CD4-positive, alpha-beta T cell (primary cell): Measurements from ENCODE around the gene MYRFL. TPM values are rescaled to one million over a fixed set of nuclear protein-coding genes. Genes with fewer than 3 reads are reported as not detected.

Experiments used
- ATAC-seq: fragments of 200-7000 bp; cut with Tn5 transposase; one replicate; pipeline ENCODE4 v1.10.0; 2022; ENCODE audit warnings: mild to moderate bottlenecking; ENCODE audit not compliant: poor library complexity
- CTCF ChIA-PET: fragments of 350-600 bp; sonication (Branson Sonifier 250); formaldehyde crosslinking; loops from one replicate; lab custom pipeline; 2021; ENCODE audit warnings: antibody characterized with exemption, inconsistent platforms; lab: Charles Lee
- POLR2A ChIA-PET: fragments of 350-600 bp; sonication (Branson Sonifier 250); formaldehyde crosslinking; loops from one replicate; lab custom pipeline; 2021; ENCODE audit warnings: antibody characterized with exemption, inconsistent platforms; lab: Charles Lee
- DNase-seq, 14 experiments: peaks; one replicate each; pipeline ENCODE4 v3.0.0-alpha.2; 2013 to 2020; ENCODE audit warnings: mixed read lengths in 2 of 14
- H3K27ac ChIP-seq, 2 donors: one replicate each; pipeline versions ENCODE4 v1.5.1 to v1.7.0; 2013; ENCODE audit warnings: low read length in 2 of 2, low read depth in 1 of 2, mild to moderate bottlenecking in 1 of 2
- H3K27me3 ChIP-seq, 2 experiments: 1 replicate in 1 of 2; 2 replicates in 1 of 2; pipeline versions ENCODE4 v1.6.1 to v1.7.0; 2013; ENCODE audit warnings: low read length in 2 of 2, control low read depth in 1 of 2, mild to moderate bottlenecking in 1 of 2, moderate library complexity in 1 of 2; ENCODE audit not compliant: insufficient read depth in 2 of 2, control insufficient read depth in 1 of 2
- H3K36me3 ChIP-seq: one replicate; pipeline ENCODE4 v1.6.1; 2013; ENCODE audit warnings: low read length, control low read depth; ENCODE audit not compliant: insufficient read depth
- H3K4me1 ChIP-seq: one replicate; pipeline ENCODE4 v1.6.1; 2013; ENCODE audit warnings: low read length, control low read depth; ENCODE audit not compliant: insufficient read depth
- H3K4me3 ChIP-seq: one replicate; pipeline ENCODE4 v1.5.1; 2013; ENCODE audit warnings: mild to moderate bottlenecking, low read length, moderate library complexity
- H3K9me3 ChIP-seq, 2 experiments: 1 replicate in 1 of 2; 2 replicates in 1 of 2; pipeline versions ENCODE4 v1.6.1 to v1.7.0; 2013; ENCODE audit warnings: low read length in 2 of 2, mild to moderate bottlenecking in 2 of 2, control low read depth in 1 of 2, moderate library complexity in 1 of 2; ENCODE audit not compliant: control insufficient read depth in 1 of 2, insufficient read depth in 1 of 2
- H3K27ac Mint-ChIP-seq: one replicate; pipeline ENCODE4 v1.8.0; 2020; ENCODE audit warnings: mixed read lengths
- H3K27me3 Mint-ChIP-seq: one replicate; pipeline ENCODE4 v1.8.0; 2021; ENCODE audit warnings: mixed read lengths
- H3K36me3 Mint-ChIP-seq: one replicate; pipeline ENCODE4 v1.8.0; 2021; ENCODE audit warnings: low read depth, mixed read lengths
- H3K4me1 Mint-ChIP-seq: one replicate; pipeline ENCODE4 v1.8.0; 2021; ENCODE audit warnings: low read depth, mixed read lengths
- H3K4me3 Mint-ChIP-seq: one replicate; pipeline ENCODE4 v1.8.0; 2020; ENCODE audit warnings: mild to moderate bottlenecking, mixed read lengths
- H3K9me3 Mint-ChIP-seq: one replicate; pipeline ENCODE4 v1.8.0; 2020; ENCODE audit warnings: mixed read lengths
- intact Hi-C, 2 experiments: fragments of 100-400 bp; cut with DNase I in 1 of 2; cut with micrococcal nuclease in 1 of 2; formaldehyde crosslinking; loops; one replicate each; pipeline versions ENCODE4 v1.15.1 to v1.9.0; 2023 to 2025; cut with DNase I, micrococcal nuclease
- total RNA-seq, 174 experiments: library from RNA in 2 of 174; stranded (reverse) in 2 of 174; gene quantifications; one replicate each; pipeline ENCODE4 v1.2.3 and lab custom pipeline; 2021 to 2026
- TF ChIP-seq, protein P1 (sequence below): fragments of 200-600 bp; IDR thresholded peaks from one replicate; pipeline ENCODE4 v1.8.0; 2022; ENCODE audit warnings: antibody characterized with exemption, mild to moderate bottlenecking

Gene MYRFL
- total RNA-seq, 2 experiments from 2014 or later = not detected

DNA sequence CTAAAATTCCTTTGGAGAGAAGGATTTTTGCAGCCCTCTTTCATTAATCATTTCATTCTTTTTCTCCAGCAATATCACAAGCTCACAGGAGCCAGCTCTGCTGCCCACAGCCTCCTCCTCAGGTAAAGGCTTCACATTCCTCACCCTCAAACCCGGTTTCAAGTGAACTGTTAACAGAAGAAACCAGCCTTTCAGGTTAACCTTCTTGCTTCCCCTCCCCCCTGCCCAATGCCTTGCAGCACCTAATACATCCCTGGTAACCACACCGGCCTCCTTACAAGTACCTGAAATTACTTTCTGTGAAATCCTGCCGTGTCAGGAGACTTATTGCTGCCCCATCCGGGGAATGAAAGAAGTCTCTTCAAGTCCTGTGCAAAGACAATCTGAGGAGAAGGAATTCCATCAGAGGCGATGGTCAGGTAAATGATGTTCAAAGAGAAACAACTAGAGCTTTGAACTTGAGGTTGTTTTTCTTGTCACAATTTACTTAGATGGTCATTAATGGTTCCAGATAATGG, 111.2 kb downstream of the MYRFL start:
- no peak for DNase-seq

DNA sequence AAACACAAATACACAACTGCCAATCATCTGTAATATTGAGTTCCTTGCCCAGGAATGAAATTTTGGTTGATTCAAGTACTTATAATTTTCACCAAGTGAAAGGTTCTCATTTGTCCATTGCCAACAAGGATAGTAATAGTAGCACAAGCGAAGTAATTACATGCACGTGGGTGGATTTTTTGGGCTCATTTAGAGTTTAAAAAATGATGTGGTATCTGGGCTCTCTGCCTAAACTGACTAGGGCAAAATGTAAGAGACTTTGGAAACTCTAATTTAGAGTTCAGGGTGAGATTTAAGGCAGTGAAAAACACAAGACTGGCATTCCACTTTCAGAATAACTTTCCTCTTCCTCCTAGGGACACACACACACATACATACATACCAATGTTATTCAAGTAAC, 111.7 kb downstream of the MYRFL start:
- Histone ChIP-seq H3K9me3 (no peaks in the 10 kb centered on the region), H3K4me1 (no peaks in the 10 kb centered on the region), H3K27me3 (peaks cover 0 to 4% of the 10 kb centered on the region in 2 experiments), H3K4me3 (no peak overlapping the region), H3K27ac (no peak overlapping the region), H3K36me3 (no peaks in the 10 kb centered on the region)
- Mint-ChIP-seq H3K4me3 (no peak overlapping the region), H3K9me3 (no peaks in the 10 kb centered on the region), H3K27me3 (peaks cover 8% of the 10 kb centered on the region), H3K36me3 (no peaks in the 10 kb centered on the region), H3K4me1 (no peaks in the 10 kb centered on the region), H3K27ac (no peak overlapping the region)
- CTCF ChIA-PET = no interaction called here
- TF ChIP-seq, protein P1, sequence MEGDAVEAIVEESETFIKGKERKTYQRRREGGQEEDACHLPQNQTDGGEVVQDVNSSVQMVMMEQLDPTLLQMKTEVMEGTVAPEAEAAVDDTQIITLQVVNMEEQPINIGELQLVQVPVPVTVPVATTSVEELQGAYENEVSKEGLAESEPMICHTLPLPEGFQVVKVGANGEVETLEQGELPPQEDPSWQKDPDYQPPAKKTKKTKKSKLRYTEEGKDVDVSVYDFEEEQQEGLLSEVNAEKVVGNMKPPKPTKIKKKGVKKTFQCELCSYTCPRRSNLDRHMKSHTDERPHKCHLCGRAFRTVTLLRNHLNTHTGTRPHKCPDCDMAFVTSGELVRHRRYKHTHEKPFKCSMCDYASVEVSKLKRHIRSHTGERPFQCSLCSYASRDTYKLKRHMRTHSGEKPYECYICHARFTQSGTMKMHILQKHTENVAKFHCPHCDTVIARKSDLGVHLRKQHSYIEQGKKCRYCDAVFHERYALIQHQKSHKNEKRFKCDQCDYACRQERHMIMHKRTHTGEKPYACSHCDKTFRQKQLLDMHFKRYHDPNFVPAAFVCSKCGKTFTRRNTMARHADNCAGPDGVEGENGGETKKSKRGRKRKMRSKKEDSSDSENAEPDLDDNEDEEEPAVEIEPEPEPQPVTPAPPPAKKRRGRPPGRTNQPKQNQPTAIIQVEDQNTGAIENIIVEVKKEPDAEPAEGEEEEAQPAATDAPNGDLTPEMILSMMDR = no peak
- ATAC-seq (no peak), DNase-seq (no peak)
- POLR2A ChIA-PET = no interaction called here
- intact Hi-C loops = no loop called here

More for the DNA sequence above, 111.2 kb downstream of the MYRFL start:
- H3K27me3 Mint-ChIP-seq = peaks cover 8% of the 10 kb centered on the region
- intact Hi-C loops = no loop called here
- no peaks in the 10 kb centered on the region for H3K36me3 Mint-ChIP-seq
- H3K4me3 Mint-ChIP-seq = no peak overlapping the region
- Histone ChIP-seq H3K27me3 (peaks cover 0 to 4% of the 10 kb centered on the region in 2 experiments), H3K9me3 (no peaks in the 10 kb centered on the region), H3K27ac (no peak overlapping the region), H3K36me3 (no peaks in the 10 kb centered on the region), H3K4me3 (no peak overlapping the region), H3K4me1 (no peaks in the 10 kb centered on the region)
- H3K4me1 Mint-ChIP-seq = no peaks in the 10 kb centered on the region
- TF ChIP-seq, protein P1 = no peak
- H3K27ac Mint-ChIP-seq = no peak overlapping the region
- no peak for ATAC-seq
- CTCF ChIA-PET = no interaction called here
- POLR2A ChIA-PET = no interaction called here
- H3K9me3 Mint-ChIP-seq = no peaks in the 10 kb centered on the region

DNA sequence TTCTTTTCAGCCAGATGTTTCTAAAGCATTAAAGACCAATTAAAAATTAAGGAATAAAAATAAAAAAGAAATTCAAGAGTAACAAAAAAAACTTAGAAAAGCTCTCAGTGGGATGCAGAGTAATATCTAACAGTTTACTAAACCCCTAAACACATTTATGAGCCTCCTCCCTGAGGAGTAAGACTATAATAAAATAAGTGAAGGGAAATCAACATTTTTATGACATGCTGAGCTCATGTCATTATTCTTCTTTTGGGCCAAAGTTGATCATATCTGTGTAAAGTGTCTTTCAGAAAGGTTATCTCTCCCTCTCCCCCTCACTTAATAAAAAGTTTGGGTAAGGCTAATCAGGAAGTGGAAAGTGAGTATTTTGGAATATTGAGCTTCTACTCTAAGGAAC, 122.1 kb downstream of the MYRFL start:
- peaks cover 3% of the 10 kb centered on the region for H3K9me3 Mint-ChIP-seq
- H3K27me3 ChIP-seq = no peaks in the 10 kb centered on the region
- intact Hi-C loops = loop anchor here in 1 of 2 experiments (2.0 kb wide), 1 partner anchor 22 kb away; no protein-coding TSS in a partner anchor
- no peak overlapping the region for H3K27ac Mint-ChIP-seq
- H3K36me3 Mint-ChIP-seq = no peaks in the 10 kb centered on the region
- CTCF ChIA-PET = no interaction called here
- H3K4me1 ChIP-seq = no peaks in the 10 kb centered on the region
- DNase-seq (no peak), ATAC-seq (no peak)
- H3K4me3 ChIP-seq = no peak overlapping the region
- H3K9me3 ChIP-seq = no peaks in the 10 kb centered on the region
- TF ChIP-seq, protein P1 = no peak
- H3K27me3 Mint-ChIP-seq = no peaks in the 10 kb centered on the region
- H3K4me3 Mint-ChIP-seq = no peak overlapping the region
- H3K36me3 ChIP-seq = no peaks in the 10 kb centered on the region
- H3K27ac ChIP-seq = no peak overlapping the region
- H3K4me1 Mint-ChIP-seq = no peaks in the 10 kb centered on the region
- POLR2A ChIA-PET = no interaction called here
